DND-41 (cell line): ENCODE data around the gene ANKS1B.

Experiments
- EZH2 ChIP-seq: IDR thresholded peaks from 3 replicates; pipeline ENCODE4 v1.6.1; 2012; ENCODE audit warnings: borderline replicate concordance, low read depth, mild to moderate bottlenecking, moderate library complexity, low read length, inconsistent platforms; ENCODE audit not compliant: severe bottlenecking
- TF ChIP-seq, protein P1 (sequence below): IDR thresholded peaks from 2 replicates; pipeline ENCODE4 v1.5.1; 2012; ENCODE audit warnings: borderline replicate concordance, low read length, moderate library complexity, mild to moderate bottlenecking; ENCODE audit not compliant: poor library complexity, severe bottlenecking; ENCODE audit errors: extremely low read depth

DNA sequence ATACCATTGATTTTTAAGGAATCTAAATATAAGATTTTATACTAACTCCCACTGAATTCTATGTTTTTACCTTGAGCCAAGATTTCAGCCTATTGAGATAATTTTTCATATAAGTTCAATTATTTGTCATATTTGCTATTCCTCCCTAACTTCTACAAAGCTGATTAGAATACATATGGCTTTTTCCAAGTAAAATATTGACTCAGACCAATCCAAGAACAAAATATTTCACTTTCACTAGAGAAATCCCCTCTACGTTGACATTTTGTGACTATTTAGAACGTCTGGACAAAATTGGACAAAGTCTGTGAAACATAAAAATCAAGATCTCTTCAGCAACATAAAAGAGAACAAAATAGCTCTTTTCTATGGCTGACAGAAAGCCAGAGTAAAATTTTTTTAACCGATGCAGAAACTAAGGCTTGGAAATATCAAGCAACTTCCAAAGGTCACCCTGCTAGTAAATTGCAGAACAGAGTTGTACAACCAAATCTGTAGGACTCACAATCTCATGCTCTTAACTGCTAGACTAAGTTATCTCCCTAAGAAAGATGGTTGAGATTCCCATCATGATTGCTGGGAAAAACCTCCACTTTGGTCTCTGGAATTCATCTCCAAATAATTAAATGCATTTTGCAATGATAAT is 219.1 kb downstream of the ANKS1B start:
- no peak for TF ChIP-seq EZH2
- TF ChIP-seq, protein P1, sequence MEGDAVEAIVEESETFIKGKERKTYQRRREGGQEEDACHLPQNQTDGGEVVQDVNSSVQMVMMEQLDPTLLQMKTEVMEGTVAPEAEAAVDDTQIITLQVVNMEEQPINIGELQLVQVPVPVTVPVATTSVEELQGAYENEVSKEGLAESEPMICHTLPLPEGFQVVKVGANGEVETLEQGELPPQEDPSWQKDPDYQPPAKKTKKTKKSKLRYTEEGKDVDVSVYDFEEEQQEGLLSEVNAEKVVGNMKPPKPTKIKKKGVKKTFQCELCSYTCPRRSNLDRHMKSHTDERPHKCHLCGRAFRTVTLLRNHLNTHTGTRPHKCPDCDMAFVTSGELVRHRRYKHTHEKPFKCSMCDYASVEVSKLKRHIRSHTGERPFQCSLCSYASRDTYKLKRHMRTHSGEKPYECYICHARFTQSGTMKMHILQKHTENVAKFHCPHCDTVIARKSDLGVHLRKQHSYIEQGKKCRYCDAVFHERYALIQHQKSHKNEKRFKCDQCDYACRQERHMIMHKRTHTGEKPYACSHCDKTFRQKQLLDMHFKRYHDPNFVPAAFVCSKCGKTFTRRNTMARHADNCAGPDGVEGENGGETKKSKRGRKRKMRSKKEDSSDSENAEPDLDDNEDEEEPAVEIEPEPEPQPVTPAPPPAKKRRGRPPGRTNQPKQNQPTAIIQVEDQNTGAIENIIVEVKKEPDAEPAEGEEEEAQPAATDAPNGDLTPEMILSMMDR: no peak
